MM.1S (cell line): ENCODE data around the gene CNTN5.

ENCODE experiments used
- DNase-seq: peaks from one replicate; pipeline ENCODE4 v3.0.0-alpha.2; 2015
- H2AFZ ChIP-seq: fragments of 300-600 bp; sonication (generic); 2 replicates; pipeline ENCODE4 v1.6.0; 2016; ENCODE audit warnings: antibody characterized with exemption, low read length
- H3F3A ChIP-seq: fragments of 300-600 bp; sonication (generic); 2 replicates; pipeline ENCODE4 v1.6.1; 2016; ENCODE audit warnings: mild to moderate bottlenecking, antibody characterized with exemption, low read length, moderate library complexity, mixed read lengths; ENCODE audit not compliant: insufficient read depth
- H3K27ac ChIP-seq: fragments of 300-600 bp; sonication (generic); 2 replicates; pipeline ENCODE4 v1.5.1; 2016; ENCODE audit warnings: mild to moderate bottlenecking, low read length
- H3K27me3 ChIP-seq: fragments of 300-600 bp; sonication (generic); replicated peaks from 2 replicates; pipeline ENCODE4 v1.6.0; 2016; ENCODE audit warnings: low read length; ENCODE audit not compliant: insufficient read depth
- H3K36me3 ChIP-seq: fragments of 300-600 bp; sonication (generic); replicated peaks from 2 replicates; pipeline ENCODE4 v1.6.1; 2016; ENCODE audit warnings: mild to moderate bottlenecking, low read length, mixed read lengths; ENCODE audit not compliant: insufficient read depth
- H3K4me1 ChIP-seq: fragments of 300-600 bp; sonication (generic); 2 replicates; pipeline ENCODE4 v1.6.1; 2016; ENCODE audit warnings: low read length, mixed read lengths
- H3K4me2 ChIP-seq: fragments of 300-600 bp; sonication (generic); 2 replicates; pipeline ENCODE4 v1.6.0; 2016; ENCODE audit warnings: low read depth, low read length
- H3K4me3 ChIP-seq: fragments of 300-600 bp; sonication (generic); 2 replicates; pipeline ENCODE4 v1.5.1; 2016; ENCODE audit warnings: low read length, mixed read lengths
- H3K79me2 ChIP-seq: fragments of 300-600 bp; sonication (generic); 2 replicates; pipeline ENCODE4 v1.6.1; 2016; ENCODE audit warnings: mixed run types, low read length, mixed read lengths
- H3K9ac ChIP-seq: fragments of 300-600 bp; sonication (generic); 2 replicates; pipeline ENCODE4 v1.6.1; 2016; ENCODE audit warnings: low read length, mixed read lengths
- H3K9me2 ChIP-seq: fragments of 300-600 bp; sonication (generic); replicated peaks from 2 replicates; pipeline ENCODE4 v1.6.1; 2016; ENCODE audit warnings: mild to moderate bottlenecking, low read length, mixed read lengths; ENCODE audit not compliant: insufficient read depth
- H3K9me3 ChIP-seq: fragments of 300-600 bp; sonication (generic); replicated peaks from 2 replicates; pipeline ENCODE4 v1.6.1; 2016; ENCODE audit warnings: mild to moderate bottlenecking, low read length, mixed read lengths; ENCODE audit not compliant: insufficient read depth
- H4K20me1 ChIP-seq: fragments of 300-600 bp; sonication (generic); 2 replicates; pipeline ENCODE4 v1.6.1; 2016; ENCODE audit warnings: mild to moderate bottlenecking, low read length, moderate library complexity, mixed read lengths; ENCODE audit not compliant: insufficient read depth
- EZH2 ChIP-seq: fragments of 300-600 bp; sonication (generic); optimal IDR thresholded peaks from 2 replicates; pipeline ENCODE3; 2017; ENCODE audit warnings: low read depth, mild to moderate bottlenecking, antibody characterized with exemption, low read length, mixed read lengths
- EZH2phosphoT487 ChIP-seq: fragments of 300-600 bp; sonication (generic); IDR thresholded peaks from 2 replicates; pipeline ENCODE4 v1.6.1; 2018; ENCODE audit warnings: antibody characterized with exemption, low read length
- TF ChIP-seq, protein P1 (sequence below): fragments of 300-600 bp; sonication (generic); IDR thresholded peaks from 2 replicates; pipeline ENCODE4 v1.5.1; 2016; ENCODE audit warnings: antibody characterized with exemption, low read length, mixed read lengths

CNTN5 gene

DNA sequence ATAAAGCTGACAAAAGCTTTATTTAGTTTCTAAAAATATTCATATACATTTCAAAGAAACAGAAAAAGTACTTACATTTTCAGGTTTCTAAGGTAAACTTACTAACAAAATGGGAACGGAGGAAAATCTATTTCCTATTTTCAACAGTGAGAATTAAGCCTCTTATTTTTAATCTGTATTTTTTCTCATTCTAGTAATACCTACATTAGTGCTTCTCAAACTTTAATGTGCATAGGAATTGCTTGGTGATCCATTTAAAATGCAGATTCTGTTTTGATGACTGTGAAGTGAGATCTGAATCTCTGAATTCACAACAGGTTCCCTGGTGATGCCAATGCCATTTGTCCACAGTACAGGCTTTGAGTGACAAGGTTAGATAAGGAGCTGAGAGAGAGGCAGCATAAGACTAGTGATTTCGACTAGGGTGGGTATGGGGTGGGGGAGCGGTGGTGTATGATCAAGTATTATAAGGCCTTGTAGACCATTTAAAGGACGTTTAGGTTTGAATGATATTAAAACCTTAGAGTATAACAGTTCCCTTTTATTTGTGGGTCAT is 402.8 kb downstream of the CNTN5 start:
- no peaks in the 10 kb centered on the region for H4K20me1 ChIP-seq
- TF ChIP-seq EZH2 (no peak), EZH2phosphoT487 (no peak)
- TF ChIP-seq, protein P1, sequence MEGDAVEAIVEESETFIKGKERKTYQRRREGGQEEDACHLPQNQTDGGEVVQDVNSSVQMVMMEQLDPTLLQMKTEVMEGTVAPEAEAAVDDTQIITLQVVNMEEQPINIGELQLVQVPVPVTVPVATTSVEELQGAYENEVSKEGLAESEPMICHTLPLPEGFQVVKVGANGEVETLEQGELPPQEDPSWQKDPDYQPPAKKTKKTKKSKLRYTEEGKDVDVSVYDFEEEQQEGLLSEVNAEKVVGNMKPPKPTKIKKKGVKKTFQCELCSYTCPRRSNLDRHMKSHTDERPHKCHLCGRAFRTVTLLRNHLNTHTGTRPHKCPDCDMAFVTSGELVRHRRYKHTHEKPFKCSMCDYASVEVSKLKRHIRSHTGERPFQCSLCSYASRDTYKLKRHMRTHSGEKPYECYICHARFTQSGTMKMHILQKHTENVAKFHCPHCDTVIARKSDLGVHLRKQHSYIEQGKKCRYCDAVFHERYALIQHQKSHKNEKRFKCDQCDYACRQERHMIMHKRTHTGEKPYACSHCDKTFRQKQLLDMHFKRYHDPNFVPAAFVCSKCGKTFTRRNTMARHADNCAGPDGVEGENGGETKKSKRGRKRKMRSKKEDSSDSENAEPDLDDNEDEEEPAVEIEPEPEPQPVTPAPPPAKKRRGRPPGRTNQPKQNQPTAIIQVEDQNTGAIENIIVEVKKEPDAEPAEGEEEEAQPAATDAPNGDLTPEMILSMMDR = no peak
- no peaks in the 10 kb centered on the region for H3K9me2 ChIP-seq
- H3K27ac ChIP-seq = no peak overlapping the region
- H3F3A ChIP-seq = no peaks in the 10 kb centered on the region
- H3K9ac ChIP-seq = no peak overlapping the region
- H3K4me1 ChIP-seq = no peaks in the 10 kb centered on the region
- no peaks in the 10 kb centered on the region for H3K27me3 ChIP-seq
- DNase-seq = no peak
- H3K36me3 ChIP-seq = no peaks in the 10 kb centered on the region
- H3K79me2 ChIP-seq = no peaks in the 10 kb centered on the region
- H3K4me2 ChIP-seq = no peak overlapping the region
- H3K9me3 ChIP-seq = no peaks in the 10 kb centered on the region
- no peak overlapping the region for H3K4me3 ChIP-seq
- H2AFZ ChIP-seq = no peak overlapping the region

- Histone ChIP-seq H3K4me3 (no peak overlapping the region), H3K9me2 (no peaks in the 10 kb centered on the region), H3K27ac (no peak overlapping the region), H3F3A (no peaks in the 10 kb centered on the region), H3K27me3 (no peaks in the 10 kb centered on the region), H3K79me2 (no peaks in the 10 kb centered on the region), H3K9me3 (no peaks in the 10 kb centered on the region), H3K9ac (no peak overlapping the region), H3K4me1 (no peaks in the 10 kb centered on the region), H4K20me1 (no peaks in the 10 kb centered on the region), H3K36me3 (no peaks in the 10 kb centered on the region), H2AFZ (no peak overlapping the region), H3K4me2 (no peak overlapping the region)
- no peak for DNase-seq
- no peak for TF ChIP-seq EZH2
- TF ChIP-seq, protein P1 = no peak
- TF ChIP-seq EZH2phosphoT487 = no peak
These were observed 403.8 kb downstream of the CNTN5 start for GRCh38 chr11:99424313-99425084.

GRCh38 chr11:99425596-99425995 is 404.8 kb downstream of the CNTN5 start:
- Histone ChIP-seq H3F3A (no peaks in the 10 kb centered on the region), H3K9me3 (no peaks in the 10 kb centered on the region), H3K9ac (no peak overlapping the region), H3K27me3 (no peaks in the 10 kb centered on the region), H3K9me2 (no peaks in the 10 kb centered on the region), H3K79me2 (no peaks in the 10 kb centered on the region), H4K20me1 (no peaks in the 10 kb centered on the region), H2AFZ (no peak overlapping the region), H3K27ac (no peak overlapping the region), H3K4me1 (no peaks in the 10 kb centered on the region), H3K4me2 (no peak overlapping the region), H3K36me3 (no peaks in the 10 kb centered on the region), H3K4me3 (no peak overlapping the region)
- DNase-seq = no peak
- no peak for TF ChIP-seq EZH2
- no peak for TF ChIP-seq EZH2phosphoT487
- TF ChIP-seq, protein P1 = no peak
